WTC11 (cell line): ENCODE data around the gene PDZRN4.

Source experiments
- CBFB ChIP-seq: sonication (generic); formaldehyde crosslinking; IDR thresholded peaks from 2 replicates; pipeline ENCODE4 v1.8.1; 2022; ENCODE audit warnings: mild to moderate bottlenecking, low read depth, missing genetic modification reagents
- TF ChIP-seq, protein P1 (sequence below): sonication (generic); formaldehyde crosslinking; IDR thresholded peaks from 2 replicates; pipeline ENCODE4 v1.8.1; 2022; ENCODE audit warnings: low read depth, missing genetic modification reagents, borderline replicate concordance
- TF ChIP-seq, protein P2 (sequence below): fragments of 200-600 bp; IDR thresholded peaks from 2 replicates; pipeline ENCODE4 v1.8.0; 2022; ENCODE audit warnings: antibody characterized with exemption

DNA sequence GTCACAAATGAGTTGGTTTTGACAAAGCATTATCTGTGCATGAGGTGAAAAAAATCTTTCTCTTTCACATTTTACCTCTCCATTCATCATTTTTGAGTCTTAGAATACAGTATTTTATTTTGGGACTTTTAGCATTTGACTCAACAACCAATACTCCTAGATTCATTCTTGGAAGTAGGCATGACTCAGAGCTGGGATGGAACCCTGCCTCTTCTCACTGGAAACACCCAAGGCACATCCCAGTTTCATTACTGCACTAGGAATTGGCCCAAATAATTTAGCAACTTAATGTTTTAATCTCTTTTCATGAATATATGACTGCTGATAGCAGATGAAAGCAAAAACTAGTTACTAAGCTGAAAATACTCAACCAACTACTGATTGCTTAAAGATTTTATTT is 3.3 kb upstream of the PDZRN4 start:
- TF ChIP-seq, protein P1, sequence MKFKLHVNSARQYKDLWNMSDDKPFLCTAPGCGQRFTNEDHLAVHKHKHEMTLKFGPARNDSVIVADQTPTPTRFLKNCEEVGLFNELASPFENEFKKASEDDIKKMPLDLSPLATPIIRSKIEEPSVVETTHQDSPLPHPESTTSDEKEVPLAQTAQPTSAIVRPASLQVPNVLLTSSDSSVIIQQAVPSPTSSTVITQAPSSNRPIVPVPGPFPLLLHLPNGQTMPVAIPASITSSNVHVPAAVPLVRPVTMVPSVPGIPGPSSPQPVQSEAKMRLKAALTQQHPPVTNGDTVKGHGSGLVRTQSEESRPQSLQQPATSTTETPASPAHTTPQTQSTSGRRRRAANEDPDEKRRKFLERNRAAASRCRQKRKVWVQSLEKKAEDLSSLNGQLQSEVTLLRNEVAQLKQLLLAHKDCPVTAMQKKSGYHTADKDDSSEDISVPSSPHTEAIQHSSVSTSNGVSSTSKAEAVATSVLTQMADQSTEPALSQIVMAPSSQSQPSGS (CRISPR knock-in tag): no peak
- TF ChIP-seq, protein P2, sequence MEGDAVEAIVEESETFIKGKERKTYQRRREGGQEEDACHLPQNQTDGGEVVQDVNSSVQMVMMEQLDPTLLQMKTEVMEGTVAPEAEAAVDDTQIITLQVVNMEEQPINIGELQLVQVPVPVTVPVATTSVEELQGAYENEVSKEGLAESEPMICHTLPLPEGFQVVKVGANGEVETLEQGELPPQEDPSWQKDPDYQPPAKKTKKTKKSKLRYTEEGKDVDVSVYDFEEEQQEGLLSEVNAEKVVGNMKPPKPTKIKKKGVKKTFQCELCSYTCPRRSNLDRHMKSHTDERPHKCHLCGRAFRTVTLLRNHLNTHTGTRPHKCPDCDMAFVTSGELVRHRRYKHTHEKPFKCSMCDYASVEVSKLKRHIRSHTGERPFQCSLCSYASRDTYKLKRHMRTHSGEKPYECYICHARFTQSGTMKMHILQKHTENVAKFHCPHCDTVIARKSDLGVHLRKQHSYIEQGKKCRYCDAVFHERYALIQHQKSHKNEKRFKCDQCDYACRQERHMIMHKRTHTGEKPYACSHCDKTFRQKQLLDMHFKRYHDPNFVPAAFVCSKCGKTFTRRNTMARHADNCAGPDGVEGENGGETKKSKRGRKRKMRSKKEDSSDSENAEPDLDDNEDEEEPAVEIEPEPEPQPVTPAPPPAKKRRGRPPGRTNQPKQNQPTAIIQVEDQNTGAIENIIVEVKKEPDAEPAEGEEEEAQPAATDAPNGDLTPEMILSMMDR: no peak
- no peak for TF ChIP-seq CBFB (CRISPR knock-in tag)
